ENCODE measurements around the gene STMN3.
A peak's percentile ranks its signal among the peaks of the same experiment; 100 is the strongest.

The STMN3 gene

GRCh38 chr20:63611646-63612045 is 41.6 kb downstream of the STMN3 start:
- DNase-seq = no peak

DNA sequence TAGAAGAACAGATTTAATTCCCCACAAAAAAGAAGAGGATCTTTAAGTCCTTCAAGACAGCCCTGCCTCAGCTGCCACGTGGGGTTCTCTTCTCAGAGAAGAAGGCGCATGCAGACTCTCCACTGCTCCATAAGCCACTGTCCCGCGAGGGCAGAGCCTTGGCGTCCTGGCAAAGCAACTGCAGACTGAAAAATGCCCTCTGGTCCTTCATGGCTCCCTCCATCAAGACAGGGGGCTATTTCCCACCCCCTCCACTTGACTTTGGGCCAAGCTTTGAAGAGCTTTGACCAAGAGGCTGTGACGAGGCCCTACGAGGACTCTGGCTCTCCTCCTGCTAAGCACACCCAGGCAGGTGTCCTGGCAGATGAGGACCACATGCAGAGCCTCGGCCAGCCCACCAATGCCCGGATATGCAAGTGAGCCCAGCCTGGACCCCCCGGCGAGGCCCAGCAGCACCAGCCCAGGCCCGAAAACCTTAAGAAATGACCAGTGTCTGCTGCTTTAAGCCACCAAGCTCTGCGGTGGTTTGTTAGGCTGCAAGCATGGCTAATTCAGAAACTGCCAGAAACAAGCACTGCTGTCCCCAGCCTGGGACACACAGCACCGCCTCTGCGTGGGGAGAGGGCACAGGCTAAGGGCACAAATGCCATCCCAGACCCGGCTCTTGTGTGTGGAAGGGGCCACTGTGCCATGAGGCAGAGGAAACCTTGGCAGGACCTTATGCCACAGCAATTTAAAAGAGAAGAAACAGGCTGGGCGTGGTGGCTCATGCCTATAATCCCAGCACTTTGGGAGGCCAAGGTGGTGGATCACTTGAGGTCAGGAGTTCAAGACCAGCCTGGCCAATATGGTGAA is 42.4 kb downstream of the STMN3 start:
- no peak for DNase-seq

DNA sequence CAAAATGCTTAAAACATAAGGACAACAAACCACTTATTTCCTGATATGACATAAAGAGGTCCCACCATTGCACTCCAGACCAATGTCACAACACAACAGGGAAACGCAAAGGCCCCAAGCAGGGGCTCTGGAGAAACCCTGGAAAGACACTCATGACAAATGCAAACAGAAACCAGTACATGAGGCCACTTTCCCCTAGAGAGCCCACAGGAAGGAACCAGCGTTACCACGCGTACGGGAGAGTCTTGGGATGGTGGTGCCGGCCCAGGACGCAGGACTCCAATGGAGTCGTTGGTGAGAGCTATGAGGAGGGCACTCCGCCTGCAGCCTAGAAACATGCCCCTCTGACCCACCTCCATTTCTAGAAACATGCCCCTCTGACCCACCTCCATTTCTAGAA is 46.5 kb downstream of the STMN3 start:
- DNase-seq = no peak

GRCh38 chr20:63602321-63602720 is 50.9 kb downstream of the STMN3 start:
- no peak for DNase-seq

DNA sequence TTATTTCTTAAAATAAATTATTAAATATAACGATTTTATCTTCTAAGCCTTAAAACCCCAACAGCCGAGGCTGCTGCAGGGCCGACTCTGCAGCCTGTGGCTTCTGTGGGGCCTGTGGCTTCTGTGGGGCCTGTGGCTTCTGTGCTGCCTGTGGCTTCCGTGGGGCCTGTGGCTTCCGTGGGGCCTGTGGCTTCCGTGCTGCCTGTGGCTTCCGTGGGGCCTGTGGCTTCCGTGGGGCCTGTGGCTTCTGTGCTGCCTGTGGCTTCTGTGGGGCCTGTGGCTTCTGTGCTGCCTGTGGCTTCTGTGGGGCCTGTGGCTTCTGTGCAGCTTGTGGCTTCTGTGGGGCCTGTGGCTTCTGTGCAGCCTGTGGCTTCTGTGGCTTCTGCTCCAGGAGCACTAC is 51.5 kb downstream of the STMN3 start:
- DNase-seq = peak in 3 of 5 experiments; percentile 13 to 41 (median 18)

GRCh38 chr20:63599396-63600050 is 53.7 kb downstream of the STMN3 start:
- no peak for DNase-seq

GRCh38 chr20:63598479-63599395 is 54.5 kb downstream of the STMN3 start:
- no peak for DNase-seq

DNA sequence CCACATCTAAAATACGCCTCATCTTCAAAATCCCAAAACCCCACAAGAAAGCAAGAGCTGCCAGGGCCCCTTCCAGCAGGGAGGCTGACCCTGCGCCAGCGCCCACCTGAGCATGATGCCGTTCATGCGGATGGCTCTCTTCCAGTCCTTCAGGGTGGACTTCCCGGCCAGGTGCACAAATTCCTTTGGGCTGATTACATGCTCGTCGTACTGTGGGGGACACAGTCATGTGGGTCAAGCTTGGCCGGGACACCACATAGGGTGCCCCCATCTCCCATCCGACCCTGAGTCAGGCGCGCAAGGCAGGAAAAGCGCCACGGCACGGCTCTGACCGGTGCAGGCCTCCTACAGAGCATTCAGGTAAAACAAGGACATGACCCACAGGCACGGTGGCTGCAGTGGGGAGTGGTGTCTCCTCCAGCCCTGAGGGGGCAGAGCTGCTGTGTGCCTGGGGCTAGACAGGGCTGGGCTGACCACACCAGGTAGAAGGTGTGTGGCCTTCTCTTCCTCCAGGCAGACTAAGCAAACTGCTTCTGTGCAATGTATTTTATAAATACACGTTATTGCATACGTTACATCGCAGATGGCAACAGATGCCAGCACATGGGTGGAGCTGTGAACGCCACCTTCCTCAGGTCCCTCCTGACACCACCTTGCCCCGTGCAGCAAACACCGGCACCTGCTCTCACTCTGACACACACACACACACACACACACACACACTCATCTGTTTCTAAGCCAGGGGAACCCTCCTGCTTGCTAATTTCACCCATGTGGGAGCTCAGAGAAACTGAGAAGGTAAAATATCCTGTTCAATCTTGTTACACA is 55.4 kb downstream of the STMN3 start:
- DNase-seq = no peak

- DNase-seq = no peak
These were observed 56.8 kb downstream of the STMN3 start for GRCh38 chr20:63596423-63596822.

GRCh38 chr20:63595416-63596127 is 57.7 kb downstream of the STMN3 start:
- no peak for DNase-seq

DNA sequence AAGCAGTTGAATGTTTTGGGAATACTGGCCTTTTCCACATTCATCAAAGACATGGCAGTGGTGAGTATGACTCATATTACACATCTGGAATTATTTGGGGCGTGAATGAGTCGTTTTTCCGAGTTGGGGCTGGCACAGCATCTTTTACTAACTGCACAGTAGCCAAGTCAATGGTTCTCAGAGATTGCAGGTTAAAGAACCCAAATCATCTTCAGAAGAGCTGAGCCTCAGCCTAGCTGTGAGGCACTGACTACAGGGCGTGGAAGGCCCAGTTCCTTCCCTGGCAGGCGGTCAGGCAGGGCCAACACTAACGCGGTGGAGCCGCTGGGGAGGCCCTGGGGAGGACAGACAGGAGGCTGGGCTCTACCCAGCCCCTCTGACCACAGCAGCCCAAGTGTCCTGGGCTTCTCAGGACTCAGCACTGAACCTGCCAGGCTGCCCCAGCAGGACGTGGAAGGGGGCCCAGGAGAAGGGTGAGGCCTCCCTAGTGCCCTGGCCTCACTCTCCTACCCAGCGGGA is 59.1 kb downstream of the STMN3 start:
- no peak for DNase-seq

DNA sequence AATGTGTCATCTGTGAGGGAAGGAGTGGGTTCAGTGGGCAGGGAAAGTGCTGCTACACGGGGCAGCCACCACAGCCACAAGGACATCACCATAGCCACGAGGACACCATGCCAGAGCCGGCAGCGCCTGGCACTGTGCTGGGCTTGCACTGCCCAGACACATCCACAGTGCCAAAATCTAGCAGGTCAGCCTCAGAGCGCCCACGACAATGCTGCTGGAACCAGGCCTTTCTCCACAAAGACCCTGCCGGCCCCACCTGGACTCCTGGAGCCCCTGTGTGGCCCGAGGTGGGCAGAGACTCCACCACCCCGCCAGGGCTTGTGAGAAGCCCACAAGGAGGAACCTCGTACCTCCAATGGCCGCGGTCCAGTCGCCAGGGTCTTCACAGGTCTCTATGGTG is 60.6 kb downstream of the STMN3 start:
- no peak for DNase-seq

DNA sequence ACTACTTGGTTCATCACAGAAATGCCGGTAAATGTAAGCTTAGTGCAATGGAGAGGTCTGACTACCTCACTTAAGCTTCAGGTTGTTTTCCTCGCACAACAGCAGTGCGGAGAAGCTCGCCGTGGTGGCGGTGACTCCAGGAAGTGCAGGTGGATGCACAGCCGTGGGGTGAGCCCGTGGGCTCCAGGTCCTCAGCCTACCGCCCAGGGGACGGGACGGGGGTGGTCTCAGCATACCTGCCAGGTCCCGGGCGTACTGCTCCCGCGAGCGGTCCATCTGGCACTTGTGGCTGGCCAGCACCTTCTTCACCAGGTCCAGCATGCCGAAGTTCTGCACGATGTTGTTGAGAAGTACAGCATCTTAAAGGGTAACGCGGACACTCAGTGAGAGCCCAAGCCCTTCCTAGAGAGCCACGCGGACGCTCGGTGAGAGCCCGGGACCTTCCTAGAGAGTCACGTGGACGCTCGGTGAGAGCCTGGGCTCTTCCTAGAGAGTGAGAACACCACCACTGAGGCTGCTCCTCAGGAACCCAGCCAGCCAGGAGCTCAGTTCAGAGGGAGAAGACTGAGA is 61.4 kb downstream of the STMN3 start:
- DNase-seq = no peak

GRCh38 chr20:63591147-63591533 is 62.1 kb downstream of the STMN3 start:
- DNase-seq = no peak

GRCh38 chr20:63590218-63591146 is 62.7 kb downstream of the STMN3 start:
- no peak for DNase-seq

Measured in T-helper 2 cell (primary cell).